KOPT-K1 (cell line): Measurements from ENCODE around the gene PRDM7.
A peak's percentile ranks its signal among the peaks of the same experiment; 100 is the strongest.

Experiments
- H3K27ac ChIP-seq: fragments of 200-600 bp; sonication (generic); 2 replicates; pipeline ENCODE4 v1.5.1; 2016; ENCODE audit warnings: antibody characterized with exemption, mild to moderate bottlenecking, low read depth, low read length; ENCODE audit not compliant: poor library complexity, severe bottlenecking
- H3K36me3 ChIP-seq: fragments of 200-600 bp; sonication (generic); 2 replicates; pipeline ENCODE4 v1.5.1; 2017; ENCODE audit warnings: antibody characterized with exemption, mild to moderate bottlenecking, low read length, moderate library complexity; ENCODE audit not compliant: insufficient read depth
- H3K9me3 ChIP-seq: fragments of 200-600 bp; sonication (generic); 2 replicates; pipeline ENCODE4 v1.5.1; 2017; ENCODE audit warnings: antibody characterized with exemption, low read length, mild to moderate bottlenecking; ENCODE audit not compliant: insufficient read depth, poor library complexity, severe bottlenecking

The PRDM7 gene

DNA sequence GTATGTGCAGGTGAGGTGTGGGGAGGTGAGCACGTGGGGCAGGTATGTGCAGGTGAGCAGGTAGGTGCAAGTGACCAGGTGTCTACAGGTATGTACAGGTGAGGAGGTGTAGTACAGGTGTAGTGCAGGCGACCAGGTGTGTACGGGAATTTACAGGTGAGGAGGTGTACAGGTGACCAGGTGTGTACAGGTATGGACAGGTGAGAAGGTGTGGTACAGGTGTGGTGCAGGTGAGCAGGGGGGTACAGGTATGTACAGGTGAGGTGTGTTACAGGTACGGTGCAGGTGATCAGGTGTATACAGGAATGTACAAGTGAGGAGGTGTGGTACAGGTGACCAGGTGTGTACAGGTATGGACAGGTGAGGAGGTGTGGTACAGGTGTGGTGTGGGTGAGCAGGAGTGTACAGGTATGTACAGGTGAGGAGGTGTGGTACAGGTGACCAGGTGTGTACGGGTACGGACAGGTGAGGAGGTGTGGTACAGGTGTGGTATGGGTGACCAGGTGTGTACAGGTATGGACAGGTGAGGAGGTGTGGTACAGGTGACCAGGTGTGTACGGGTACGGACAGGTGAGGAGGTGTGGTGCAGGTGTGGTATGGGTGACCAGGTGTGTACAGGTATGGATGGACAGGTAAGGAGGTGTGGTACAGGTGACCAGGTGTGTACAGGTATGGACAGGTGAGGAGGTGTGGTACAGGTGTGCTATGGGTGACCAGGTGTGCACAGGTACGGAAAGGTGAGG lies 45.0 kb downstream of the PRDM7 start:
- Histone ChIP-seq H3K27ac (no peak overlapping the region), H3K9me3 (no peaks in the 10 kb centered on the region), H3K36me3 (no peaks in the 10 kb centered on the region)

DNA sequence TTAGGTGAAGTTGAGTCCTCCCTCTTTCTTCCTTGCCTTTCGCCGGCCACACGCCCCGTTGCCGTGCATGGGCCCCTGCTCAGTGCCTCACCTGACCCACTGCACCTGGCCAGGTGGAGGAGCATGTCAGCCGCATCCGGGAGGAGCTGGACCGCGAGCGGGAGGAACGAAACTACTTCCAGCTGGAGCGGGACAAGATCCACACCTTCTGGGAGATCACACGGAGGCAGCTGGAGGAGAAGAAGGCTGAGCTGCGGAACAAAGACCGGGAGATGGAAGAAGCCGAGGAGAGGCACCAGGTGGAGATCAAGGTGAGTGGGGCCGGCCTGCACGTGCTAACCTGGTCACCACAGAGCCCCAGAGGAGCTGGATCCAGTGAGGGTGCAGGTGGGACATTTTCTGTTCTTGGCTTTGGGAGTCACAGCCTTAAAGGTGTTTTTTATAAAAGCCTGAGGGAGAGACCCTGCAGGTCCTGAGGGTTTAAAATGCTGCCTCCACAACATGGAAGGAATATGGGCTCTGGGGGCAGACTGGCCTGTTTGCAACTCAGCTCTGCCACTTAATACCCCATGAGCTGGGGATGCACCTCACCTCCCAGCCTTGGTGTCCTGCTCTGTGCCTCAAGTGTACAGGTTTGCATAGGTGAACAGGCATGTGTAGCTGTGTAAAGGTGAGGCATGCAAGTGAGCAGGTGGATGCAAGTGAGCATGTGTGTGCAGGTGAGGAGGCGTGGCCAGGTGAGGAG lies 45.8 kb downstream of the PRDM7 start:
- Histone ChIP-seq H3K27ac (no peak overlapping the region), H3K36me3 (no peaks in the 10 kb centered on the region), H3K9me3 (no peaks in the 10 kb centered on the region)

DNA sequence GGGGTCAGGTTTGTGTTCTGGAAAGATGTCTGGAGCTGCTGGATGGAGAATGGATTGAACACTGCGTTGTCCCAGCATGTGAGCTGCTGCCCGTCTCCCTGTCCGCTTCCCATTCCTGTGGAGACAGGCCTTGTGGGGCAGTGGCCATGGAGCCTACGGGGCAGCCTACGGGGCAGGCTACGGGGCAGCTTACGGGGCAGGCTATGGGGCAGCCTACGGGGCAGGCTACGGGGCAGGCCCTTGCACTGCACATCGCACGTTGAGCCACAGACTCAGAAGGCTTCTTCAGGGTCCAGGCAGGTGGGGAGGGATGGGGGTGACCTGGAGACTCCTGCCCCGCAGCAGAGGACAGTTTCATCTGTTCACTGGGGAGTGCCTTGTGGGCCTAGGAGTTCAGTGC lies 48.1 kb downstream of the PRDM7 start:
- H3K9me3 ChIP-seq = no peaks in the 10 kb centered on the region
- H3K36me3 ChIP-seq = no peaks in the 10 kb centered on the region
- H3K27ac ChIP-seq = no peak overlapping the region

DNA sequence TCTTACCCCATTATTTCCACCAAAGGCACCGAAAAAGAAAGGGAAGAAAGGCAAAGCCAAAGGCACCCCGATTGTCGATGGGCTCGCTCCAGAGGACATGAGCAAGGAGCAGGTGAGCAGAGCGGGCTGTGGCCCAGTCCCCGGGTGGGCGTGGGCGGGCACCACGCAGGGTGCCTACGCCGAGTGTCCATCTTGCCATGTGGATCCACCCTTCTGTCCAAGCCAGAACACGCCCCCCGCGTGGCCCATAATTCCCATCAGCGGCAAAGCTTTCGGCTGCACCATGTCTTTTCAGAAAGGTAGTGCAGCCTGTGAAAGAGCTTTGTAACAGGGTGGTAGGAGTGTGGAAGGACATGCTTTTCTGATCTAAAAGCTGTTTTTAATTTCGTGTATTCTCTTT lies 49.5 kb downstream of the PRDM7 start:
- H3K36me3 ChIP-seq = no peaks in the 10 kb centered on the region
- no peaks in the 10 kb centered on the region for H3K9me3 ChIP-seq
- no peak overlapping the region for H3K27ac ChIP-seq

DNA sequence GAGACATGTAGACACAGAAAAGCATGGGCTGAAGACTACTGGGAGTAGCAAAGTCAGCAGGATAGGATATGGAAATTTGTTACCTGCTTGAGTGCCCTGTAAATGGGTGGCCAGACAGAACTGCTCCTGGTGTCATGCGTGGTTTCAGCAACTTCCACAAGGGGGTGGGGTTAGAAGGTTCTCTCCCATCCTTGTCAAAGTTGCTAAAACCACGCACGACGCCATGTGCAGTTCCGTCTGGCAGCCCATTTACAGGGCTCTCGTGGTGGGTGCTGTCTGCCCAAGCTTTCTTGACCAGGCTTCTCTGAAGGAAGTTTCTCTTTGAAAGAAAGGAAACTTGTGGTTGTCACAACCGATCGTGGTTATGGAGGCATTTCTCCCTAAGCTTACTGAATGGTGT lies 51.0 kb downstream of the PRDM7 start:
- Histone ChIP-seq H3K36me3 (no peaks in the 10 kb centered on the region), H3K27ac (no peak overlapping the region), H3K9me3 (no peaks in the 10 kb centered on the region)

DNA sequence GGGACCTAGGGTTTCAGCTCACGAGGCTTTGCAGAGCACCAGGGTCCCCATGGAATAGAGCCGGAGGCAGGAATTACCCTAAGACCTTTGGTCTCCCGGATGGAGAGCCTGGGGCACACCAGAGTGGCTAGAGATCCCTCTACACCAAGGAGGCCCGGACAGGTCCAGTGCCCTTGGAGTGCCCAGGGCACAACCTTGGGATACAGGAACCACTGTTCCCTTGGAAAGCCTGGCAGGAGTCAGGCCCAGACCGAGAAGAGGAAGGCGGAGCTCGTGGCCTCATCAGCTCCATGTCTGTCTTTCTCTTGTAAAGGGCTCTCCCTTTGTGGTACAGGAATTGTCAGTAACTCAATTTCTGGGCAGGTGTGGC lies 54.1 kb downstream of the PRDM7 start:
- no peaks in the 10 kb centered on the region for H3K9me3 ChIP-seq
- H3K36me3 ChIP-seq = no peaks in the 10 kb centered on the region
- H3K27ac ChIP-seq = peak overlapping the region; percentile 47

DNA sequence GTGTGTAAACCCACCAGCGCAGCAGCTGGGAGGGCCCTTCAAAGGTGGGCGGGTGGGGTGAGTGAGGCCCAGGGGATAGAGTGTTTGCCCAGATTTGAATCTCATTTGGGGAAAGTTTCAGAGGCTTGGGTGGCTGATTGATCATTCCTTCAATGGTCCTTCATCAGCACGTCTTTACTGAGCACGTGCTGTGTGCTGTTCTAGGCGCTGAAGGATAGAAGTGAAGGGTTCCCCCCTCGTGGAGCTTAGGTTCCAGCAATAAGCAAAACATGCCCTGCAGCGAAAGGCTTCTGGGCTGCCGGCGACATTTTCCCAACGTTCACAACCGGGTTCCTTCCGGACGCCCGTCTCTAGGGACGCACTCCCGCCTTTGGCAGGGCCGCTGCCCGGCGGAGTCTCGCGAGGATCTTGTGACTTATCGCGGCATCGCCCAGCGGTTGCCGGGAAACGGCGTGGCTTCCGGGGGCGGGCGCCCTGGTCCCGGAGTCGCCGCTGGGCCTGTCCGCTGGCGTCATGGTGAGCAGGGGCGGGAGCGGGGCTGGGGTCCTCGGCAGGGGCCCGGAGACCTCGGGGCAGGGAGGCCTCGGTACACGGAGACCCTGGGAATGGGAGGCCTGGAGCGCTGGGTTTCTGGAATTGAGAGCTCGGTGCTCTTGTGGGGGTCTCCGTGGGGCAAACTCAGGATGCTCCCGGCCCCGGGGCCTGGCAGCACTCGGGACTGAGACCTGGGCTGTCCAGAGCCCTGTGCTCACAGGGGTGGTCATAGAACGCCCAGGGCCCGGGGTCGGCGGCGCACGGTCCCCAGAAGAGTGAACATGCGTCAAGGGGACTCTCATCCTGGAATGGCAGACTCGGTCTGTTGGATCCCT lies 54.7 kb downstream of the PRDM7 start:
- Histone ChIP-seq H3K36me3 (no peaks in the 10 kb centered on the region), H3K27ac (peak overlapping the region; percentile 47)

DNA sequence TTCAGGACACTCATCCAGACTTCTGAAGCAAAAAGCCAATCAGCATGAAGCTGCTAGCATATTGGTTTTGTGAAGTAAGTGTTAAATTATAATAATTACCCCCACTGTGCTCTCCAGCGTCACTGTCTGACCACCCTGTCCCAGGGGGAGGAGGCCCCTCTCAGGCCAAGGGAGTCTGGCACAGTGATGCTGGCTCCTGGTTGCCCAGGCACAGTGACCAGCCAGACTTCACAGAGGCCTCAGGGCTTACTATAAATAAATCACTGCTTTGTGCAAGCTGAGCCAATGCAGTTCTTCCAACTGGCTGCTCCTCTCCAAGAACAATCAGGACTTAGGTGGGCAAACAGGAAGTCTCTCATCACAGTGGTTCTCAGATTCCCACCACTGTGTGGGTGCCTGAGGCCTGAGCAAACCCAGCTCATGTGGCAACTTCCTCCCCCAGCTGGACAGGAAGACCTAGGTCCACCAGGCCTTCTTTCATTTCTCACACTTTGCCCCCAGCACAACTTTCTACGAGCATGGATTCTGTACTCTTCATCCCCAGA lies 56.2 kb downstream of the PRDM7 start:
- Histone ChIP-seq H3K27ac (no peak overlapping the region), H3K36me3 (no peaks in the 10 kb centered on the region), H3K9me3 (no peaks in the 10 kb centered on the region)

More for the DNA sequence above, 54.7 kb downstream of the PRDM7 start:
- H3K9me3 ChIP-seq = no peaks in the 10 kb centered on the region

DNA sequence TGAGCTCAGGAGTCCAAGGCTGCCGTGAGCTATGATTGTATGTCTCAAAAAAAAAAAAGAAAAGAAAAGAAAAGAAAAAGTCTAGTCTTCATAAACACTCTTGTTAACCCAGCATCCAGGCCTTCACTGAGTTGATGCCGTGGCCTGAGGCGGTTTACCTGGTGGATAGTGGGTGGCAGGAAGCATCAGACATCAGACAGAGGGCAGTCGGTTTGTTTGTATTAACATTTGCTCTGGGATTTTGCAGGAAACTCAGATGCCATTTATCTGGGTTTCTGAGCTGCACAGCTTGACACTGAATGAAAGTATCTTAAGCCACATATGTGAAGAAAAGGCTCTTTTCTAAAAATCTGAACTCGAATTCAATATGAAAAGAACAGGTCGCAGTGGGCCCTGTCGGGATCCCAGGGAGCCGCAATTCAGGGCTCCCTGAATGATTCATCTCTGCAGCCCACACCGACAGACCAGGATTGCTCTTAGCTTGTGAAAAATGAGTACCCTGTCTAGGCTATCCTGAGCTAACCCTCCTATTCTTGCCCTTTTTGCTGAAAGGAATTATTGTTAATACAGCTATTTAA lies 56.8 kb downstream of the PRDM7 start:
- Histone ChIP-seq H3K36me3 (no peaks in the 10 kb centered on the region), H3K27ac (no peak overlapping the region), H3K9me3 (no peaks in the 10 kb centered on the region)

DNA sequence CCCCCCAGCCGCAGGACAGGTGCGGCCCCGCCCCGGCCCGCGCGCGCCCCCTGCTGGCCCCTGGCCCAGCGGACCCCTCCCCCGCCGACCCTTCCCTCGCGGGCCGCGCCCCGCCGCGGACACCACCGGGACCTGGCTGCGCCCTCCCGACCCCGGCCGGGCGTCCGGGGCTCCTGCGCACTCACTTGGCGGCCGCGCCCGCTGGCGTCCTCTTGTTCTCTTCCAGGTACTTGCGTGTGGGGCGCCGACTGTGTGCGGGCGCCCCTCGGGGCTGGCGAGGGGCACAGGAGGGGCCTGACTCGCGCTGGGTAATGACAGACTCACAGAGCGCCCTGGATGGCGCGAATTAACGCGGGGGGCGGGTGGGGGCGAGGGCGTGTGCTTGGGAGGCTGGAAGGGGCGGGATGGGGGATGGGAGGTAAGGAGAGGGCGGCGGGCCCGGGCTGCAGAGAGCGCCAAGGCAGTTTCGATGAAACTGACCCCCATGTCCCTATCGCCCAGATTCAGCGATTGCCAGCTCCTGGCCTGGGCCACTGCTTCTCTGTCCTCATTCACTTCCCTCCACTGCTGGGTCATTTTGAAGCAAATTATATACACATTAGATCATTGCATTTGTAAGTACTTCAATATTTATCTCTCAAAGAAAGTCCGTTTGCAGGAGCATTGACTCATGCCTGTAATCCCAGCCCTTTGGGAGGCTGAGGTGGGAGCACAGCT lies 57.4 kb downstream of the PRDM7 start:
- H3K27ac ChIP-seq = no peak overlapping the region
- H3K36me3 ChIP-seq = no peaks in the 10 kb centered on the region
- no peaks in the 10 kb centered on the region for H3K9me3 ChIP-seq

DNA sequence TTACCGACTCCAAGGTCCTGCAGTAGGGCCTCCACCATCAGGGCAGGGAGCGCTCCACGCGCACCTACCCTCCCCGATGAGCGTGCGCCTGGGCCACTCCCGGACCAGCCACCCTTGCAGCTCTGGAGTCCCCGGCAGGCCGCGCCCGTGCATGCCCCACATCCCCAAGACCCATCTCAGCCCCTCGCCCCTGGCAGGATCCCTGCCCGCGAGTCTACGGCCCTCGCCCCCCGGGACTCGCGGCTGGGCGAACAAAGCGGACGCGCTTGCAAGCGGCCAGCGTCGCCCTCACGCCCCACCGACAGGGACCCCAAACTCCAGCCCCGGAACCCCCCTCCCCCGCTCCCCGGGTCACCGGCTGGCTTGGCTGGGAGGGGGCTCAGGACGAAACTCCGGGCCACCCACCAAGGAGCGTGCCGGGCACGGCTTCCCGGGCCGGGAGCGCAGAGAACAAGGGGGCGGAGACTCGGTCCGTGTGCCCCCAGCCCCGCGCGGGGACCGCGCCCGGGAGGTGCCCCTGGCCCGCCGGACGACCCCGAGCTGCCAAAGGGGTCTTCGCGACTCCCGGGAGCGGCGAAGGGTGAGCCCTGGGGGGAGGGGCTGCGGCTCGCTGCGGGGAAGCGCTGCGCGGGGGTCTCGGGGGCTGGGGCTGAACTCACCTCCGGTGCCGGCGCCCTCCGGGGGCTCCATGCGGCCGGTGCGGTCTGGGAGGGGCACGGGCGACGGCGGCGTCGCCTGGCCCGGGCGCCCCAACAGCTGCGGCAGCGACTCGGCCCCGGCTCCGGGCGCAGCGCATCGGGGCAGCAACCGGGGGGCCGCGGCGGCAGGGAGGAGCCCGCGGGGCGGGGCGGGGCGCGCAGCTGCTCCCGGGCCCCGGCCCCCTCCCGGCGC lies 58.2 kb downstream of the PRDM7 start, which contains the start of gene DBNDD1:
DBNDD1 (minus strand) TSS at position 805 of the 891 bp plus-strand sequence; CDS start at position 690, 115 bp downstream.
- no peaks in the 10 kb centered on the region for H3K36me3 ChIP-seq
- H3K9me3 ChIP-seq = no peaks in the 10 kb centered on the region
- no peak within 1 kb of the TSS for H3K27ac ChIP-seq

DNA sequence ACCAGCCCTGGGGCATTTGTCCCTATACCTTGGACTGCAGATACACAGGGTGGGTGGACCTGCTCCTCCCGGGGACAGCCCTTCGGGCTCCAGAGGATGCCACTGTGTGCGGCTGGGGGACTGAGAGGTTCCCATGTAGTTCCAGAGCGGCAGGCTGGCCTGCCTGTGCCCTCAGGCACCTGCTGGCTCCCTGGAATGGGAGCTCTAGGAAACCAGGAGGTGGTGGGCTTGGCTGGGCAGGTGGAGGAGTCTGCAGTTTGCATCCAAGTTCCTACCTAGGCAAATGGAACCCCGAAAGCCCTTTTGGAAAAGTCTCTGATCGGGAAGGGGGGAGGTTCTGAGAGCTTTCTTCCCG lies 58.9 kb downstream of the PRDM7 start:
- H3K36me3 ChIP-seq = no peaks in the 10 kb centered on the region

DNA sequence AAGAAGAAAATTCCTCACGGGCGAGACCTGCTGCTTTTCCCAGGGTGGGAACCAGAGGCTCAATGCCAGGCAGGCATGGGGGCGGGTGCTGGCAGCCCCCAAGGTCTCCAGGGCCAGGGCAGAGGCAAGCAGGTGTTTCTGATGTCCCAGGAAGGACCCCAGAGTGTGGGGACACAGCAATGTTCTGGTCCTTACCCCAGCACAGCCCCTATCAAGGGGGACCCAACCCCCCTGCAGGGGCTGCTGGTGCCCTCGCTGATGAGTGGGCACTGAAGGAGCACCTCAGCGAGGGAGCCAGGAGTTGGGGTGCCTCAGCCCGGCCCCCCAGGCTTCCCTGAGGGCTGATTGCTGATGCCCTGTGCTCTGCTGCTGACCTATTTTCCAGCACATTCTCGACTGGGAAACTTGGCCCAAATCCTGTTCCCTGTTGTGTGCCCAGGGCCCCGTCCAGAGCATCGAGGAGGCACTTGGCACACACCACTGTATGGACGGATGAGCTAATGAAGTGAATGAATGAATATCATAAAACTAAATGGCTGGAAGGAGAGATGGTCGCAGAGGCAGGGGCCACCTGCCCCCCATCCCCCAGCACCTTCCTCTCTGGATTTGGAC lies 60.7 kb downstream of the PRDM7 start:
- no peak overlapping the region for H3K27ac ChIP-seq

More for the DNA sequence above, 58.9 kb downstream of the PRDM7 start:
- Histone ChIP-seq H3K27ac (no peak overlapping the region), H3K9me3 (no peaks in the 10 kb centered on the region)

More for the DNA sequence above, 60.7 kb downstream of the PRDM7 start:
- Histone ChIP-seq H3K36me3 (no peaks in the 10 kb centered on the region), H3K9me3 (no peaks in the 10 kb centered on the region)
